HG03045 (cell line): ENCODE measurements around the gene SHMT2.
A peak's percentile ranks its signal among the peaks of the same experiment; 100 is the strongest.

Experiments
- ATAC-seq: cut with Tn5 transposase; IDR thresholded peaks from one replicate; pipeline ENCODE4 v1.9.1; 2021; ENCODE audit warnings: mild to moderate bottlenecking, moderate library complexity; ENCODE audit not compliant: unreplicated experiment

SHMT2 gene

GRCh38 chr12:57229634-57230380 is at the start of gene SHMT2:
TSS of gene SHMT2 (plus strand) at chr12:57229711. CDS start at chr12:57229779, 68 bp downstream.
- ATAC-seq = peak; percentile 63

- ATAC-seq = no peak
Observed at GRCh38 chr12:57180321-57180989, 49.1 kb upstream of the SHMT2 start.

GRCh38 chr12:57181072-57181471 is 48.4 kb upstream of the SHMT2 start:
- no peak for ATAC-seq

- no peak for ATAC-seq
Observed at GRCh38 chr12:57181561-57182155, 47.9 kb upstream of the SHMT2 start.

- ATAC-seq = peak; percentile 80
Observed at GRCh38 chr12:57182918-57183575, 46.5 kb upstream of the SHMT2 start.

- no peak for ATAC-seq
Observed at GRCh38 chr12:57183939-57184725, 45.4 kb upstream of the SHMT2 start.

- no peak for ATAC-seq
Observed at GRCh38 chr12:57185403-57185802, 44.1 kb upstream of the SHMT2 start.

- ATAC-seq = no peak
Observed at GRCh38 chr12:57185906-57186508, 43.5 kb upstream of the SHMT2 start.

- ATAC-seq = no peak
Observed at GRCh38 chr12:57187222-57188089, 42.1 kb upstream of the SHMT2 start.

GRCh38 chr12:57188090-57188425 is 41.5 kb upstream of the SHMT2 start:
- ATAC-seq = no peak

GRCh38 chr12:57190037-57190436 is 39.5 kb upstream of the SHMT2 start:
- no peak for ATAC-seq

GRCh38 chr12:57190821-57191220 is 38.7 kb upstream of the SHMT2 start:
- no peak for ATAC-seq

- ATAC-seq = no peak
Observed at GRCh38 chr12:57191410-57191809, 38.1 kb upstream of the SHMT2 start.

GRCh38 chr12:57192920-57193319 is 36.6 kb upstream of the SHMT2 start:
- ATAC-seq = no peak

GRCh38 chr12:57193706-57194245 is 35.7 kb upstream of the SHMT2 start:
- ATAC-seq = no peak

- ATAC-seq = no peak
Observed at GRCh38 chr12:57194253-57194652, 35.3 kb upstream of the SHMT2 start.

GRCh38 chr12:57195186-57195585 is 34.3 kb upstream of the SHMT2 start:
- no peak for ATAC-seq

GRCh38 chr12:57195611-57196371 is 33.7 kb upstream of the SHMT2 start:
- no peak for ATAC-seq
